ENCODE results near the gene WNT16.

- TF ChIP-seq POLR2A (IDR thresholded peaks at IDR 0.05), result no peak
- TF ChIP-seq CTCF (IDR thresholded peaks at IDR 0.05), result no peak
Measured at GRCh38 chr7:121303422-121304101, 25.2 kb upstream of the WNT16 start.

All from adrenal gland (tissue), 5 donors.